Ovary (tissue), 9 donors: ENCODE results near the gene PIGC. TPM values are rescaled to one million over a fixed set of nuclear protein-coding genes. Genes with fewer than 3 reads are reported as not detected.

ENCODE experiments used
- DNase-seq, 5 donors: peaks; one replicate each; pipeline ENCODE4 v3.0.0-alpha.2; 2019 to 2020
- H3K27ac ChIP-seq, 2 donors: fragments of 200-600 bp; one replicate each; pipeline versions ENCODE4 v1.5.1 to v1.8.0; 2019 to 2022
- H3K27me3 ChIP-seq: fragments of 200-600 bp; one replicate; pipeline ENCODE4 v1.8.0; 2022
- H3K36me3 ChIP-seq: fragments of 200-600 bp; sonication (generic); one replicate; pipeline ENCODE4 v1.5.1; 2019
- H3K4me1 ChIP-seq: one replicate; pipeline ENCODE4 v1.8.1; 2013; ENCODE audit warnings: mild to moderate bottlenecking, moderate library complexity; ENCODE audit not compliant: insufficient read depth
- H3K4me3 ChIP-seq: fragments of 200-600 bp; sonication (generic); one replicate; pipeline ENCODE4 v1.5.1; 2017
- H3K9me3 ChIP-seq, 2 donors: fragments of 200-600 bp in 1 of 2; sonication (generic) in 1 of 2; one replicate each; pipeline versions ENCODE4 v1.5.1 to v1.8.1; 2013 to 2019; ENCODE audit warnings: mild to moderate bottlenecking in 1 of 2, moderate library complexity in 1 of 2
- CTCF ChIP-seq, 3 donors: fragments of 450-650 bp in 2 of 3; fragments of 200-600 bp in 1 of 3; IDR thresholded peaks; one replicate each; pipeline versions ENCODE4 v1.5.1 to v1.8.0; 2016 to 2022; ENCODE audit warnings: antibody characterized with exemption in 3 of 3, mild to moderate bottlenecking in 1 of 3
- EP300 ChIP-seq: sonication (generic); formaldehyde crosslinking; IDR thresholded peaks from one replicate; pipeline ENCODE4 v1.6.1; 2017; ENCODE audit warnings: antibody characterized with exemption
- POLR2A ChIP-seq: fragments of 450-650 bp; IDR thresholded peaks from one replicate; pipeline ENCODE4 v1.6.1; 2017; ENCODE audit warnings: antibody characterized with exemption, mild to moderate bottlenecking, moderate library complexity
- WGBS, 3 donors: extraction: QIAGEN DNeasy Blood & Tissue Kit in 1 of 3; methylation state at CpG; one replicate each; pipeline versions ENCODE4 v1.1.5 to v1.1.7; 2013 to 2017; 5-methylcytosine and 5-hydroxymethylcytosine counted together
- intact Hi-C, 4 donors: fragments of 100-400 bp; cut with DNase I; formaldehyde crosslinking; loops; one replicate each; pipeline versions ENCODE4 v1.11.0 to v1.15.1; 2022 to 2023
- polyA plus RNA-seq, 2 donors: library from polyadenylated mRNA; stranded (reverse); fragments of 200-250 nt in 1 of 2; fragments of 350-450 nt in 1 of 2; fragmentation: Illumina TruSeq in 1 of 2; extraction: RNeasy Lipid Tissue Mini Kit (QIAGEN cat#74804) in 1 of 2; gene quantifications; one replicate each; pipeline ENCODE4 v1.2.3, GENCODE V29; 2013 to 2014
- total RNA-seq, 7 donors: library from RNA; depleted of rRNA in 2 of 7; stranded (reverse); fragments of >200 nt in 2 of 7; fragmentation: NEBNext Ultra II Directional in 3 of 7; extraction: Animal tissue kit (Norgen Biotek cat#: 25700) in 3 of 7; gene quantifications; one replicate each; pipeline versions ENCODE4 v1.1.0 to v1.2.4, GENCODE V29; 2016 to 2023
- donor health status: DM: no; HTN: no; CAD: no; lungs with moderate emphysema.
- donor health status: DM: no; HTN: no; CAD: no.
- donor health status: Bipolar disorder and iron deficiency.
- donor health status: DM: yes; HTN: yes; CAD: no.
- donor health status: DM: no; HTN: no; CAD: no.
- donor health status: DM: yes; HTN: yes; CAD: no.

PIGC gene
- total and polyA plus RNA-seq, 9 donors, result 21.1 to 49.3 (median 25.1) TPM

GRCh38 chr1:172423336-172423735, 20.5 kb downstream of the PIGC start:
- Histone ChIP-seq H3K4me3 (no peak overlapping the region), H3K4me1 (no peaks in the 10 kb centered on the region), H3K9me3 (no peaks in the 10 kb centered on the region), H3K27me3 (no peaks in the 10 kb centered on the region), H3K27ac (no peak overlapping the region), H3K36me3 (no peaks in the 10 kb centered on the region)
- no peak for TF ChIP-seq EP300
- no peak for TF ChIP-seq POLR2A
- TF ChIP-seq CTCF (IDR thresholded peaks at IDR 0.05), result no peak
- WGBS, 3 donors, result 95 to 98% (median 98%) methylated on average over 2 of the region's 2 CpGs
- no peak for DNase-seq
- intact Hi-C loops, result loop anchor here in 1 of 4 donors (10.0 kb wide), 1 partner anchor 399 kb away; no protein-coding TSS in a partner anchor

GRCh38 chr1:172421974-172422604, 21.8 kb downstream of the PIGC start:
- H3K9me3 ChIP-seq, result no peaks in the 10 kb centered on the region
- TF ChIP-seq POLR2A (no peak), CTCF (IDR thresholded peaks at IDR 0.05) (no peak), EP300 (no peak)
- no peak overlapping the region for H3K4me3 ChIP-seq
- no peaks in the 10 kb centered on the region for H3K36me3 ChIP-seq
- intact Hi-C loops, result loop anchor here in 1 of 4 donors (10.0 kb wide), 1 partner anchor 397 kb away; no protein-coding TSS in a partner anchor
- DNase-seq, result no peak
- no peaks in the 10 kb centered on the region for H3K27me3 ChIP-seq
- H3K27ac ChIP-seq, result no peak overlapping the region
- WGBS, 3 donors, result 74 to 87% (median 79%) methylated on average over 5 of the region's 5 CpGs
- no peaks in the 10 kb centered on the region for H3K4me1 ChIP-seq

- Histone ChIP-seq H3K4me3 (no peak within 1 kb of the TSS), H3K27ac (no peak within 1 kb of the TSS), H3K36me3 (no peaks in the 10 kb centered on the region), H3K9me3 (no peaks in the 10 kb centered on the region), H3K27me3 (no peaks in the 10 kb centered on the region), H3K4me1 (no peaks in the 10 kb centered on the region)
- no peak for DNase-seq
- intact Hi-C loops, result loop anchor here in 1 of 4 donors (10.0 kb wide), 1 partner anchor 396 kb away; no protein-coding TSS in a partner anchor
- 89 to 96% (median 92%) methylated on average over 1 of the region's 1 CpG for WGBS, 3 donors
- TF ChIP-seq CTCF (IDR thresholded peaks at IDR 0.05) (no peak), EP300 (no peak), POLR2A (no peak)
Measured at GRCh38 chr1:172420385-172420784, 23.5 kb downstream of the PIGC start, which contains the start of gene C1orf105. C1orf105 (plus strand) TSS chr1:172420685; CDS start chr1:172420886, 201 bp downstream.

- TF ChIP-seq CTCF (IDR thresholded peaks at IDR 0.05) (no peak), POLR2A (no peak), EP300 (no peak)
- H3K9me3 ChIP-seq, result no peaks in the 10 kb centered on the region
- H3K36me3 ChIP-seq, result no peaks in the 10 kb centered on the region
- no peak for DNase-seq
- no peaks in the 10 kb centered on the region for H3K27me3 ChIP-seq
- H3K4me1 ChIP-seq, result no peaks in the 10 kb centered on the region
- no peak overlapping the region for H3K4me3 ChIP-seq
- intact Hi-C loops, result no loop called here
- no peak overlapping the region for H3K27ac ChIP-seq
- 91 to 100% (median 96%) methylated on average over 1 of the region's 1 CpG for WGBS, 3 donors
Measured at GRCh38 chr1:172417557-172417956, 26.3 kb downstream of the PIGC start.
